Activated CD4-positive, CD25-positive, alpha-beta regulatory T cell treated with anti-CD3 and anti-CD28 coated beads, Interleukin-2, amount 50 U/mL, for 16 hours (primary cell): ENCODE data around the gene RAG2.

ENCODE experiments used
- DNase-seq: peaks from one replicate; pipeline ENCODE4 v3.0.0-alpha.2; 2020; ENCODE audit warnings: low read depth, low spot score

The RAG2 gene

GRCh38 chr11:36550385-36551115 lies 47.5 kb downstream of the RAG2 start:
- DNase-seq: no peak
